Caco-2 (cell line): ENCODE results near the gene HJV. TPM values are rescaled to one million over a fixed set of nuclear protein-coding genes. Genes with fewer than 3 reads are reported as not detected.

Experiments used
- BruUV-seq: library from RNA; stranded (reverse); fragments of 400-500 nt; replicated peaks from 2 replicates; lab custom pipeline; 2021; lab: Mats Ljungman, UMichigan
- CTCF ChIA-PET: fragments of 300-600 bp; sonication (Branson Sonifier 250); formaldehyde crosslinking; loops from one replicate; lab custom pipeline; 2022; ENCODE audit warnings: antibody characterized with exemption; lab: Charles Lee
- POLR2A ChIA-PET: fragments of 300-600 bp; sonication (Branson Sonifier 250); formaldehyde crosslinking; loops from one replicate; lab custom pipeline; 2022; ENCODE audit warnings: antibody characterized with exemption; lab: Charles Lee
- DNase-seq, 2 experiments: peaks; one replicate each; pipeline versions ENCODE4 v3.0.0 to v3.0.0-alpha.2; 2020 to 2022
- H3K27me3 ChIP-seq: replicated peaks from 2 replicates; pipeline ENCODE4 v1.6.0; 2011; ENCODE audit warnings: low read length; ENCODE audit not compliant: control insufficient read depth, insufficient read depth
- H3K36me3 ChIP-seq: 2 replicates; pipeline ENCODE4 v1.5.1; 2011; ENCODE audit warnings: low read length; ENCODE audit not compliant: control insufficient read depth, insufficient read depth
- H3K4me1 ChIP-seq: fragments of 250-450 bp; sonication (Bioruptor Pico); 2 replicates; pipeline ENCODE4 v1.5.1; 2020; ENCODE audit warnings: mild to moderate bottlenecking
- H3K4me3 ChIP-seq: 2 replicates; pipeline ENCODE4 v1.5.1; 2011; ENCODE audit warnings: low read depth, mild to moderate bottlenecking, control low read depth, low read length
- H3K9me3 ChIP-seq: fragments of 250-450 bp; sonication (Bioruptor Pico); 2 replicates; pipeline ENCODE4 v1.5.1; 2020; ENCODE audit warnings: mild to moderate bottlenecking, moderate library complexity
- H3K27ac Mint-ChIP-seq: one replicate; pipeline ENCODE4 v1.8.0; 2022; ENCODE audit warnings: mixed read lengths; ENCODE audit not compliant: unreplicated experiment
- H3K27me3 Mint-ChIP-seq: one replicate; pipeline ENCODE4 v1.8.0; 2022; ENCODE audit warnings: mixed read lengths; ENCODE audit not compliant: insufficient read depth, unreplicated experiment
- H3K36me3 Mint-ChIP-seq: one replicate; pipeline ENCODE4 v1.8.0; 2022; ENCODE audit warnings: mild to moderate bottlenecking, mixed read lengths; ENCODE audit not compliant: insufficient read depth, unreplicated experiment
- H3K4me1 Mint-ChIP-seq: one replicate; pipeline ENCODE4 v1.8.0; 2022; ENCODE audit warnings: low read depth, mixed read lengths; ENCODE audit not compliant: unreplicated experiment
- H3K4me3 Mint-ChIP-seq: one replicate; pipeline ENCODE4 v1.8.0; 2022; ENCODE audit warnings: mild to moderate bottlenecking, moderate library complexity, mixed read lengths; ENCODE audit not compliant: unreplicated experiment
- H3K9me3 Mint-ChIP-seq: one replicate; pipeline ENCODE4 v1.8.0; 2022; ENCODE audit warnings: mixed read lengths; ENCODE audit not compliant: unreplicated experiment
- intact Hi-C: fragments of 100-400 bp; cut with micrococcal nuclease; formaldehyde crosslinking; loops from one replicate; pipeline ENCODE4 v1.10.0; 2022; ENCODE audit not compliant: unreplicated experiment
- total RNA-seq: library from RNA; stranded (reverse); gene quantifications from 2 replicates; pipeline ENCODE4 v1.2.3, GENCODE V29; 2022
- TF ChIP-seq, protein P1 (sequence below), 2 experiments: fragments of 200-600 bp in 1 of 2; IDR thresholded peaks; 1 replicate in 1 of 2; 2 replicates in 1 of 2; pipeline versions ENCODE4 v1.5.1 to v1.8.0; 2011 to 2022; ENCODE audit warnings: antibody characterized with exemption in 1 of 2, control low read depth in 1 of 2, inconsistent platforms in 1 of 2, low read depth in 1 of 2, low read length in 1 of 2, mild to moderate bottlenecking in 1 of 2, moderate library complexity in 1 of 2; ENCODE audit not compliant: insufficient read depth in 1 of 2, severe bottlenecking in 1 of 2, unreplicated experiment in 1 of 2

The HJV gene
- total RNA-seq, 1 experiment from 2014 or later = not detected

DNA sequence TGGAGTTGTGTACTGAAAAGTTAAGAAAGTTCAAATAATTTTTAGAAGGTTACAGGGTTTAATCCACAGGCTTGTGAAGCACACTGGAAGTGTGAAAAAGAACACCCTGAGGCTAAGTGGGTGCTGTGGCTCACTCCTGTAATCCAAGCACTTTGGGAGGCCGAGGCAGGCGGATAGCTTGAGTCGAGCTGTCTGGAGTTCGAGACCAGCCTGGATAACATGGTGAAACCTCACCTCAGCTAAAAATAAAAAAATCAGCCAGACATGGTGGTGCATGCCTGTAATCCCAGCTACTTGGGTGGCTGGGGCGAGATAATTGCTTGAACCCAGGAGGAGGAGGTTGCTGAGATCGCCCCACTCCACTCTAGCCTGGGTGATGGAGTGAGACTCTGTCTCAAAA is 35.0 kb downstream of the HJV start:
- no TSS peak for BruUV-seq
- DNase-seq = no peak
- Mint-ChIP-seq H3K4me3 (no peak overlapping the region), H3K27me3 (no peaks in the 10 kb centered on the region), H3K27ac (peak overlapping the region; percentile 32), H3K9me3 (no peaks in the 10 kb centered on the region), H3K4me1 (peaks cover 21% of the 10 kb centered on the region), H3K36me3 (no peaks in the 10 kb centered on the region)
- no peaks in the 10 kb centered on the region for H3K36me3 ChIP-seq
- ChIA-PET CTCF (no interaction called here), POLR2A (no interaction called here)
- H3K4me3 ChIP-seq = no peak overlapping the region
- TF ChIP-seq, protein P1, sequence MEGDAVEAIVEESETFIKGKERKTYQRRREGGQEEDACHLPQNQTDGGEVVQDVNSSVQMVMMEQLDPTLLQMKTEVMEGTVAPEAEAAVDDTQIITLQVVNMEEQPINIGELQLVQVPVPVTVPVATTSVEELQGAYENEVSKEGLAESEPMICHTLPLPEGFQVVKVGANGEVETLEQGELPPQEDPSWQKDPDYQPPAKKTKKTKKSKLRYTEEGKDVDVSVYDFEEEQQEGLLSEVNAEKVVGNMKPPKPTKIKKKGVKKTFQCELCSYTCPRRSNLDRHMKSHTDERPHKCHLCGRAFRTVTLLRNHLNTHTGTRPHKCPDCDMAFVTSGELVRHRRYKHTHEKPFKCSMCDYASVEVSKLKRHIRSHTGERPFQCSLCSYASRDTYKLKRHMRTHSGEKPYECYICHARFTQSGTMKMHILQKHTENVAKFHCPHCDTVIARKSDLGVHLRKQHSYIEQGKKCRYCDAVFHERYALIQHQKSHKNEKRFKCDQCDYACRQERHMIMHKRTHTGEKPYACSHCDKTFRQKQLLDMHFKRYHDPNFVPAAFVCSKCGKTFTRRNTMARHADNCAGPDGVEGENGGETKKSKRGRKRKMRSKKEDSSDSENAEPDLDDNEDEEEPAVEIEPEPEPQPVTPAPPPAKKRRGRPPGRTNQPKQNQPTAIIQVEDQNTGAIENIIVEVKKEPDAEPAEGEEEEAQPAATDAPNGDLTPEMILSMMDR (IDR thresholded peaks at IDR 0.05; ENCODE audit: insufficient read depth in 1 of 2, low read depth in 1 of 2, low read length in 1 of 2, severe bottlenecking in 1 of 2, unreplicated experiment in 1 of 2) = no peak
- H3K4me1 ChIP-seq = peaks cover 22% of the 10 kb centered on the region
- no peaks in the 10 kb centered on the region for H3K27me3 ChIP-seq
- intact Hi-C loops = no loop called here
- H3K9me3 ChIP-seq = no peaks in the 10 kb centered on the region

GRCh38 chr1:145985502-145986439 is 35.8 kb downstream of the HJV start:
- POLR2A ChIA-PET = no interaction called here
- intact Hi-C loops = no loop called here
- no peaks in the 10 kb centered on the region for H3K9me3 ChIP-seq
- no peaks in the 10 kb centered on the region for H3K36me3 Mint-ChIP-seq
- H3K4me1 ChIP-seq = peaks cover 21% of the 10 kb centered on the region
- CTCF ChIA-PET = no interaction called here
- H3K4me1 Mint-ChIP-seq = peaks cover 21% of the 10 kb centered on the region
- H3K36me3 ChIP-seq = no peaks in the 10 kb centered on the region
- H3K4me3 ChIP-seq = no peak overlapping the region
- no peaks in the 10 kb centered on the region for H3K27me3 ChIP-seq
- peak overlapping the region; percentile 58 for H3K27ac Mint-ChIP-seq
- BruUV-seq = no TSS peak
- peak in 1 of 2 experiments; percentile 11 for DNase-seq
- H3K27me3 Mint-ChIP-seq = no peaks in the 10 kb centered on the region
- H3K4me3 Mint-ChIP-seq = no peak overlapping the region
- H3K9me3 Mint-ChIP-seq = no peaks in the 10 kb centered on the region
- TF ChIP-seq, protein P1 (IDR thresholded peaks at IDR 0.05; ENCODE audit: insufficient read depth in 1 of 2, low read depth in 1 of 2, low read length in 1 of 2, severe bottlenecking in 1 of 2, unreplicated experiment in 1 of 2) = no peak

GRCh38 chr1:145985129-145985501 is 36.4 kb downstream of the HJV start:
- Histone ChIP-seq H3K36me3 (no peaks in the 10 kb centered on the region), H3K9me3 (no peaks in the 10 kb centered on the region), H3K27me3 (no peaks in the 10 kb centered on the region), H3K4me1 (peaks cover 22% of the 10 kb centered on the region), H3K4me3 (no peak overlapping the region)
- H3K27me3 Mint-ChIP-seq = no peaks in the 10 kb centered on the region
- H3K27ac Mint-ChIP-seq = peak overlapping the region; percentile 58
- TF ChIP-seq, protein P1 (IDR thresholded peaks at IDR 0.05; ENCODE audit: insufficient read depth in 1 of 2, low read depth in 1 of 2, low read length in 1 of 2, severe bottlenecking in 1 of 2, unreplicated experiment in 1 of 2) = no peak
- intact Hi-C loops = no loop called here
- no peaks in the 10 kb centered on the region for H3K36me3 Mint-ChIP-seq
- no peak overlapping the region for H3K4me3 Mint-ChIP-seq
- no TSS peak for BruUV-seq
- peaks cover 15% of the 10 kb centered on the region for H3K4me1 Mint-ChIP-seq
- ChIA-PET POLR2A (no interaction called here), CTCF (no interaction called here)
- DNase-seq = no peak
- H3K9me3 Mint-ChIP-seq = no peaks in the 10 kb centered on the region
